GM21737 (cell line): ENCODE results near the gene ETNK1.

Experiments
- ATAC-seq: cut with Tn5 transposase; IDR thresholded peaks from one replicate; pipeline ENCODE4 v1.9.1; 2021; ENCODE audit warnings: mild to moderate bottlenecking, moderate library complexity; ENCODE audit not compliant: unreplicated experiment

The ETNK1 gene

DNA sequence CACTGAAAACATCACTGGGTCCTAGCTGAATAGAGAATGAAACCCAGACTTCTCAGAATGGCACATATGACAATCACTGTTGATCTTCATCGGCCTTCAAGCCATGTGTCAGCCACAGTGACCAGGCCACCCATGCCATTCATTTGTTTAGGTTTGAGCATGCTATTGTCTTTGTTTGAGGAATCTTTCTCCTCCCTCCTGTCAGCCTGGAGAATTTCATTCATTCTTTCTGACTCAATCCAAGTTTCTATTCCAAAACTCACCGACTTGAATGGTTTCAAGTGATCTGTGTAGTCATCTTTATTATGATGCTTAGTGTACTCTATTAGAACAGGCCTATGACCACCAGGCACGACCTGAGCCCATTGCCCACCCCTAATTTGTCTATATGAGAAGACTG is 106.3 kb downstream of the ETNK1 start:
- no peak for ATAC-seq

DNA sequence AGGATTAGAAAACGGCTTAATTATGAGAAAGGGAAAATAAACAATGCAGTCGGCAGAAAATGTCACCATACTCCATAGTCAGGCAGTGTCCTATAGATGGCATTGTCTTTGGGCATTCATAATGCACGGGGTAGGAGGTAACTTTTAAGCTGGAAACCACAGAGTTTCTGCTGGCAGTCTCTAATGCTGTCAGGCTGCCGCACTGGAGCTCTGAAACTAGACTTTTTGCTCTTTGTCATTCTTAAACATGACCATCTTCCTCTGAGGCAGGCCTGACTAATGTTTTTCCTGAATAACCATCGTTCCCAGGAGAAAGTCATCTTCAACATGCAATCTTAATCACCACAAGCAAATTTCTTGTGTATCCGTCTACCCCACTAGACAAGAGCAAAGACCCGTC is 108.8 kb downstream of the ETNK1 start:
- ATAC-seq = no peak

DNA sequence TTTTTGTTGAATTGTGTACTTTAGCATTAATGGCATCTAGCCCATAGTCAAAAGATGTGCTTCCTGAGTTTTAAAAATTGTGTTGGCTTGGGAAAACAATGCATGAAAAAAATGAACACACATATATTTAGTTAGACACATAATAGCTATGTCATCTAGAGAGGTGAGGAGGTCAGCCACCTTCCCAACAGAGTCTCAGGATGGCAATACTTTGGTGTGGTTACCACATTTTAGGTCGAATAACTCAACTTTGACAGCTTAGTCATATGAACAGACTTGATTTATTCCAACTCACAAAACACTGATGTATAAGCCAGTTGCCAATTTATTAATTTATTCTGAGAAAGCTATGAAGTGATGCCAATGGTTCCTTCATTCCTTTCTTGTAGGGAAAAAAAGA is 114.0 kb downstream of the ETNK1 start:
- no peak for ATAC-seq
